ENCODE data around the gene ALDH2.
"Not testable (repeated sequence)": the region's sequence is repeated elsewhere in the genome, so short reads cannot be mapped to it uniquely, and the experiment has no call there.

- TF ChIP-seq EZH2 (IDR thresholded peaks at IDR 0.05); POLR2AphosphoS5 (IDR thresholded peaks at IDR 0.05; ENCODE audit: borderline replicate concordance, low read depth, low read length); FOXP2 (optimal IDR thresholded peaks at IDR 0.05; ENCODE audit: control extremely low read depth, extremely low read length, insufficient read depth): not testable (repeated sequence)
Measured at GRCh38 chr12:111739524-111739923, 27.2 kb upstream of the ALDH2 start.
